Spleen (tissue), 3 donors: ENCODE results near the gene SLC4A2.

Source experiments
- POLR2A ChIP-seq, 3 donors: fragments of 450-650 bp; IDR thresholded peaks; one replicate each; pipeline ENCODE4 v1.5.1; 2017; ENCODE audit warnings: antibody characterized with exemption in 3 of 3, mild to moderate bottlenecking in 1 of 3
- POLR2AphosphoS5 ChIP-seq, 3 donors: sonication (generic); formaldehyde crosslinking; IDR thresholded peaks; one replicate each; pipeline ENCODE4 v1.5.1; 2017; ENCODE audit warnings: antibody characterized with exemption in 3 of 3

GRCh38 chr7:151075662-151075971 is 16.2 kb downstream of the SLC4A2 start:
- TF ChIP-seq POLR2A (IDR thresholded peaks at IDR 0.05): no peak
- no peak for TF ChIP-seq POLR2AphosphoS5 (IDR thresholded peaks at IDR 0.05)
